CD8-positive, alpha-beta memory T cell (primary cell): Measurements from ENCODE around the gene VPS26A. TPM values are rescaled to one million over a fixed set of nuclear protein-coding genes. Genes with fewer than 3 reads are reported as not detected.

ENCODE experiments used
- CTCF ChIA-PET: fragments of 350-600 bp; sonication (Branson Sonifier 250); formaldehyde crosslinking; loops from one replicate; lab custom pipeline; 2021; ENCODE audit warnings: antibody characterized with exemption; lab: Charles Lee
- POLR2A ChIA-PET: fragments of 350-600 bp; sonication (Branson Sonifier 250); formaldehyde crosslinking; loops from one replicate; lab custom pipeline; 2021; ENCODE audit warnings: antibody characterized with exemption; lab: Charles Lee
- DNase-seq, 5 donors: peaks; one replicate each; pipeline versions ENCODE4 v3.0.0 to v3.0.0-alpha.2; 2020 to 2022; ENCODE audit warnings: mixed read lengths in 1 of 5
- H3K27ac ChIP-seq: one replicate; pipeline ENCODE4 v1.7.0; 2013; ENCODE audit warnings: low read depth, mild to moderate bottlenecking, low read length, moderate library complexity
- H3K27me3 ChIP-seq: 2 replicates; pipeline ENCODE4 v1.7.0; 2013; ENCODE audit warnings: low read length, mild to moderate bottlenecking; ENCODE audit not compliant: insufficient read depth, poor library complexity, severe bottlenecking
- H3K36me3 ChIP-seq: 2 replicates; pipeline ENCODE4 v1.7.0; 2013; ENCODE audit warnings: mild to moderate bottlenecking, low read length, moderate library complexity; ENCODE audit not compliant: insufficient read depth
- H3K4me1 ChIP-seq: 2 replicates; pipeline ENCODE4 v1.7.0; 2013; ENCODE audit warnings: mild to moderate bottlenecking, low read length, moderate library complexity; ENCODE audit not compliant: insufficient read depth
- H3K4me3 ChIP-seq: 2 replicates; pipeline ENCODE4 v1.7.0; 2013; ENCODE audit warnings: mild to moderate bottlenecking, low read length
- H3K9me3 ChIP-seq: 2 replicates; pipeline ENCODE4 v1.7.0; 2013; ENCODE audit warnings: mild to moderate bottlenecking, low read length
- H3K27ac Mint-ChIP-seq, 8 donors: one replicate each; pipeline ENCODE4 v1.8.0; 2020 to 2021; ENCODE audit warnings: mixed read lengths in 8 of 8, mild to moderate bottlenecking in 6 of 8, inconsistent platforms in 3 of 8, moderate library complexity in 3 of 8
- H3K27me3 Mint-ChIP-seq, 2 donors: one replicate each; pipeline ENCODE4 v1.8.0; 2020 to 2021; ENCODE audit warnings: mixed read lengths in 2 of 2, mild to moderate bottlenecking in 1 of 2, moderate library complexity in 1 of 2
- H3K36me3 Mint-ChIP-seq, 3 donors: one replicate each; pipeline ENCODE4 v1.8.0; 2020 to 2021; ENCODE audit warnings: mixed read lengths in 3 of 3, inconsistent platforms in 1 of 3, mild to moderate bottlenecking in 1 of 3
- H3K4me1 Mint-ChIP-seq, 3 donors: one replicate each; pipeline ENCODE4 v1.8.0; 2020 to 2021; ENCODE audit warnings: mixed read lengths in 3 of 3, inconsistent platforms in 1 of 3, mild to moderate bottlenecking in 1 of 3
- H3K4me3 Mint-ChIP-seq, 7 donors: one replicate each; pipeline ENCODE4 v1.8.0; 2020 to 2021; ENCODE audit warnings: mixed read lengths in 7 of 7, mild to moderate bottlenecking in 6 of 7, moderate library complexity in 4 of 7, inconsistent platforms in 2 of 7
- H3K9me3 Mint-ChIP-seq, 5 donors: one replicate each; pipeline ENCODE4 v1.8.0; 2020 to 2022; ENCODE audit warnings: mixed read lengths in 5 of 5, mild to moderate bottlenecking in 3 of 5, moderate library complexity in 2 of 5, inconsistent platforms in 1 of 5
- polyA plus RNA-seq: library from polyadenylated mRNA; unstranded; fragments of 300-500 nt; fragmentation: Illumina TruSeq; gene quantifications from one replicate; pipeline ENCODE4 v1.2.3, GENCODE V29; 2021
- total RNA-seq, 2 experiments: library from RNA; stranded (reverse); gene quantifications; one replicate each; pipeline ENCODE4 v1.2.3, GENCODE V29; 2021

The VPS26A gene
- 10 to 100 TPM; 44.8 to 46.7 TPM for total RNA-seq
- 38.6 TPM for polyA plus RNA-seq

- Mint-ChIP-seq H3K36me3 (peaks cover 0 to 11% (median 0%) of the 10 kb centered on the region in 3 donors), H3K4me3 (peak within 1 kb of the TSS; percentile 91 to 98 (median 94)), H3K27ac (peak within 1 kb of the TSS; percentile 88 to 98 (median 97)), H3K9me3 (no peaks in the 10 kb centered on the region), H3K4me1 (peaks cover 26 to 34% (median 30%) of the 10 kb centered on the region in 3 donors), H3K27me3 (no peaks in the 10 kb centered on the region)
- Histone ChIP-seq H3K4me3 (peak within 1 kb of the TSS; percentile 88), H3K4me1 (peaks cover 23% of the 10 kb centered on the region), H3K9me3 (no peaks in the 10 kb centered on the region), H3K27ac (peak within 1 kb of the TSS; percentile 97), H3K27me3 (no peaks in the 10 kb centered on the region), H3K36me3 (no peaks in the 10 kb centered on the region)
- ChIA-PET POLR2A (interaction anchor here (1.1 kb wide), 3 partner anchors 14 to 135 kb away, joined by 3 to 4 read pairs (median 4); partner anchors contain the start of gene KIFBP), CTCF (interaction anchor here (1.0 to 2.5 kb wide), 6 partner anchors 30 to 168 kb away, joined by 4 to 10 read pairs (median 6); partner anchors contain the start of gene DDX21)
- peak; percentile 98 to 99 (median 99) for DNase-seq
Measured at GRCh38 chr10:69123747-69124562, at the start of gene VPS26A. Gene VPS26A (plus strand): TSS chr10:69124178. CDS start chr10:69124278, 100 bp downstream.

DNA sequence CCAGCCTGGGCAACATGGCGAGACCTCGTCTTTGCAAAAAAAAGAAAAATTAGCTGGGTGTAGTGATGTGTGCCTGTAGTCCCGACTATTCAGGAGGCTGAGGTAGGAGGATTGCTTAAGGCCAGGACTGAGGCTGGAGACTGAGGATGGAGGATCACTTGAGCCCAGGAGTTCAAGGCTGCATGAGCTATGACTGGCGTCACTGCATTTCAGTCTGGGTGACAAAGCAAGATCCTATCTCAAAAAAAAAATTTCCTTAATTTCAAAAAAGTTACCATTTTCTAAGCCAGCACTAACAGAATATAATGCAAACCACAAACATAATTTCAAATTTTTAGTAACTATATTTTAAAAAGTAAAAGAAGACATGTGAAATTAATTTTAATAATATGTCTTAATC, 49.4 kb upstream of the VPS26A start:
- H3K27ac Mint-ChIP-seq: no peak overlapping the region
- DNase-seq: no peak
- Histone ChIP-seq H3K9me3 (no peaks in the 10 kb centered on the region), H3K36me3 (no peaks in the 10 kb centered on the region), H3K27me3 (no peaks in the 10 kb centered on the region), H3K4me3 (no peak overlapping the region), H3K27ac (no peak overlapping the region), H3K4me1 (no peaks in the 10 kb centered on the region)
- no peaks in the 10 kb centered on the region for H3K9me3 Mint-ChIP-seq
- POLR2A ChIA-PET: no interaction called here
- CTCF ChIA-PET: interaction anchor here (0.7 kb wide), 1 partner anchor 319 kb away, joined by 3 read pairs; no protein-coding TSS in a partner anchor
- H3K27me3 Mint-ChIP-seq: peaks cover 0 to 4% of the 10 kb centered on the region in 2 donors
- H3K36me3 Mint-ChIP-seq: no peaks in the 10 kb centered on the region
- H3K4me1 Mint-ChIP-seq: peaks cover 6 to 10% (median 6%) of the 10 kb centered on the region in 3 donors
- no peak overlapping the region for H3K4me3 Mint-ChIP-seq

DNA sequence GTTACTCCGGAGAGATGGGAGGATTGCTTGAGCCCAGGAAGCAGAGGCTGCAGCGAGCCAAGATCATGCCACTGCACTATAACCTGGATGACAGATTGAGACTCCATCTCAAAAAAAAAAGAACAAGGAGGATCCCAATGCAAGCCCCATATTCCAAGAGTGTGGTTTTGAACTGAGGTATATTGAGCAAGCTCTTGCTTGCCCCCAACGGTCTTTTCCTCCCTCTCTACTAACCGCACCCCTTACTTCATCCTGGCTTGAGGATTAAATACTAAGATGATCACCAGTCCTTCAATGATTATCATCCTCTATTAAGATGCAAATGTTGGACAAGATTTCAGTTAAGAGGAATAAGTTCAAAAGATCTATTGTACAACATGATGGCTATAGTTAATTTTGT, 48.5 kb upstream of the VPS26A start:
- H3K36me3 ChIP-seq: no peaks in the 10 kb centered on the region
- no peaks in the 10 kb centered on the region for H3K27me3 ChIP-seq
- H3K9me3 ChIP-seq: no peaks in the 10 kb centered on the region
- H3K4me3 Mint-ChIP-seq: no peak overlapping the region
- POLR2A ChIA-PET: no interaction called here
- H3K27ac ChIP-seq: no peak overlapping the region
- peak overlapping the region in 2 of 8 donors; percentile 9 to 56 for H3K27ac Mint-ChIP-seq
- no peaks in the 10 kb centered on the region for H3K36me3 Mint-ChIP-seq
- H3K4me1 Mint-ChIP-seq: peaks cover 6 to 10% (median 6%) of the 10 kb centered on the region in 3 donors
- H3K27me3 Mint-ChIP-seq: peaks cover 0 to 4% of the 10 kb centered on the region in 2 donors
- DNase-seq: no peak
- CTCF ChIA-PET: interaction anchor here (1.0 kb wide), 1 partner anchor 52 kb away, joined by 3 read pairs; no protein-coding TSS in a partner anchor
- H3K9me3 Mint-ChIP-seq: no peaks in the 10 kb centered on the region
- no peak overlapping the region for H3K4me3 ChIP-seq
- H3K4me1 ChIP-seq: no peaks in the 10 kb centered on the region

GRCh38 chr10:69078311-69078710, 45.7 kb upstream of the VPS26A start:
- Histone ChIP-seq H3K27me3 (no peaks in the 10 kb centered on the region), H3K36me3 (no peaks in the 10 kb centered on the region), H3K4me1 (no peaks in the 10 kb centered on the region), H3K4me3 (no peak overlapping the region), H3K9me3 (no peaks in the 10 kb centered on the region), H3K27ac (no peak overlapping the region)
- Mint-ChIP-seq H3K9me3 (no peaks in the 10 kb centered on the region), H3K27me3 (no peaks in the 10 kb centered on the region), H3K27ac (peak overlapping the region in 1 of 8 donors; percentile 83), H3K4me1 (peaks cover under 1 to 3% (median 2%) of the 10 kb centered on the region in 3 donors), H3K36me3 (no peaks in the 10 kb centered on the region), H3K4me3 (no peak overlapping the region)
- CTCF ChIA-PET: no interaction called here
- POLR2A ChIA-PET: no interaction called here
- DNase-seq: no peak

DNA sequence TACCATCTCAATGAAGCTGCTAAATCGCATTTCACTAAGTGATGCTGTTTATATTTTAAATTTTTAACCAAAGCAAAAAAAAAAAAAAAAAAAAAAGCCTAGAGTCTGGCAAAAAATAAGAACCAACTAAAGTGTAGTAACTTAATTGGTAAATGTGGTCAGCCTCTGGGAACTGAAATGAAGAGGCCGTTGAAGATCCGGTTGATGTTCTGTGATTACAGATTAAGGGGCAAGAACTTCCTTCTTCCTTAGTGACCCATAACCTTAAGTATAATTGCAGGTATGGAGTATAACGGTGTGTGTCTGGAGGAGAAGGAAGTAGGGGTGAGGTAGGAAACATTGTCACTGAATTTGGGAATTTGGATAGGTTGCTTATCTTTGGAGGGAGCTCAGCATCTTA, 43.8 kb upstream of the VPS26A start:
- Histone ChIP-seq H3K4me1 (no peaks in the 10 kb centered on the region), H3K9me3 (no peaks in the 10 kb centered on the region), H3K4me3 (no peak overlapping the region), H3K27ac (no peak overlapping the region), H3K36me3 (no peaks in the 10 kb centered on the region), H3K27me3 (no peaks in the 10 kb centered on the region)
- CTCF ChIA-PET: interaction anchor here (0.9 to 1.6 kb wide), 5 partner anchors 12 to 106 kb away, joined by 3 to 6 read pairs (median 3); no protein-coding TSS in a partner anchor
- peaks cover under 1 to 1% (median under 1%) of the 10 kb centered on the region in 3 donors for H3K4me1 Mint-ChIP-seq
- no peaks in the 10 kb centered on the region for H3K27me3 Mint-ChIP-seq
- peak overlapping the region in 2 of 8 donors; percentile 8 to 24 for H3K27ac Mint-ChIP-seq
- H3K9me3 Mint-ChIP-seq: no peaks in the 10 kb centered on the region
- no peak for DNase-seq
- H3K36me3 Mint-ChIP-seq: no peaks in the 10 kb centered on the region
- no peak overlapping the region for H3K4me3 Mint-ChIP-seq
- POLR2A ChIA-PET: interaction anchor here (0.7 kb wide), 2 partner anchors 35 to 75 kb away, joined by 3 to 7 read pairs; no protein-coding TSS in a partner anchor

- H3K9me3 ChIP-seq: no peaks in the 10 kb centered on the region
- POLR2A ChIA-PET: no interaction called here
Measured at GRCh38 chr10:69086001-69086509, 37.9 kb upstream of the VPS26A start.

GRCh38 chr10:69087590-69088470, 36.1 kb upstream of the VPS26A start, which contains the start of gene SRGN:
Gene SRGN (plus strand): TSS chr10:69088103. CDS start chr10:69088158, 55 bp downstream.
- Histone ChIP-seq H3K4me3 (peak within 1 kb of the TSS; percentile 87), H3K4me1 (peaks cover 46% of the 10 kb centered on the region), H3K27me3 (no peaks in the 10 kb centered on the region), H3K27ac (peak within 1 kb of the TSS; percentile 98), H3K36me3 (no peaks in the 10 kb centered on the region), H3K9me3 (no peaks in the 10 kb centered on the region)
- Mint-ChIP-seq H3K36me3 (peaks cover 0 to 38% (median 3%) of the 10 kb centered on the region in 3 donors), H3K4me3 (peak within 1 kb of the TSS; percentile 86 to 98 (median 95)), H3K9me3 (no peaks in the 10 kb centered on the region), H3K27ac (peak within 1 kb of the TSS; percentile 97 to 99 (median 98)), H3K4me1 (peaks cover 45 to 60% (median 58%) of the 10 kb centered on the region in 3 donors), H3K27me3 (peaks cover 0 to 1% of the 10 kb centered on the region in 2 donors)
- DNase-seq: peak; percentile 55 to 90 (median 88)
- POLR2A ChIA-PET: interaction anchor here (0.6 to 1.6 kb wide), 6 partner anchors 11 to 83 kb away, joined by 3 to 22 read pairs (median 4); no protein-coding TSS in a partner anchor
- CTCF ChIA-PET: interaction anchor here (0.7 to 2.6 kb wide), 6 partner anchors 28 to 451 kb away, joined by 3 to 22 read pairs (median 5); no protein-coding TSS in a partner anchor

More at GRCh38 chr10:69086001-69086509, 37.9 kb upstream of the VPS26A start:
- Mint-ChIP-seq H3K4me3 (peak overlapping the region; percentile 41 to 84 (median 66)), H3K27ac (peak overlapping the region; percentile 12 to 98 (median 90)), H3K27me3 (peaks cover 0 to 1% of the 10 kb centered on the region in 2 donors), H3K4me1 (peaks cover 34 to 45% (median 44%) of the 10 kb centered on the region in 3 donors), H3K9me3 (no peaks in the 10 kb centered on the region), H3K36me3 (peaks cover 0 to 31% (median 3%) of the 10 kb centered on the region in 3 donors)
- H3K36me3 ChIP-seq: no peaks in the 10 kb centered on the region
- no peaks in the 10 kb centered on the region for H3K27me3 ChIP-seq
- CTCF ChIA-PET: no interaction called here
- DNase-seq: no peak
- no peak overlapping the region for H3K27ac ChIP-seq
- H3K4me1 ChIP-seq: peaks cover 32% of the 10 kb centered on the region
- peak overlapping the region; percentile 18 for H3K4me3 ChIP-seq
